Fibroblast of lung (primary cell): ENCODE measurements around the gene CCDC158. TPM values are rescaled to one million over a fixed set of nuclear protein-coding genes. Genes with fewer than 3 reads are reported as not detected.

Experiments
- DNase-seq, 2 donors: peaks; one replicate each; pipeline versions ENCODE4 v3.0.0 to v3.0.0-alpha.2; 2010; ENCODE audit warnings: low read depth in 2 of 2
- H2AFZ ChIP-seq: 2 replicates; pipeline ENCODE4 v1.5.1; 2012; ENCODE audit warnings: low read length, control low read depth, inconsistent platforms
- H3K27ac ChIP-seq: 2 replicates; pipeline ENCODE4 v1.5.1; 2011; ENCODE audit warnings: low read length, control low read depth; ENCODE audit not compliant: insufficient read depth
- H3K27me3 ChIP-seq: 2 replicates; pipeline ENCODE4 v1.5.1; 2011; ENCODE audit warnings: mild to moderate bottlenecking, low read length; ENCODE audit not compliant: control insufficient read depth, insufficient read depth
- H3K36me3 ChIP-seq: 2 replicates; pipeline ENCODE4 v1.5.1; 2011; ENCODE audit warnings: low read length; ENCODE audit not compliant: control insufficient read depth, insufficient read depth
- H3K4me1 ChIP-seq: 2 replicates; pipeline ENCODE4 v1.5.1; 2011; ENCODE audit warnings: low read length; ENCODE audit not compliant: control insufficient read depth, insufficient read depth; ENCODE audit errors: extremely low read depth
- H3K4me2 ChIP-seq: 2 replicates; pipeline ENCODE4 v1.5.1; 2011; ENCODE audit warnings: low read length, control low read depth; ENCODE audit not compliant: insufficient read depth; ENCODE audit errors: extremely low read depth
- H3K4me3 ChIP-seq, 4 experiments: fragments of 200-600 bp in 1 of 4; sonication (generic) in 1 of 4; replicated peaks in 1 of 4; 2 replicates each; pipeline ENCODE4 v1.5.1; 2011 to 2016; ENCODE audit warnings: low read length in 4 of 4, low read depth in 3 of 4, mild to moderate bottlenecking in 3 of 4, control low read depth in 2 of 4, inconsistent platforms in 1 of 4, mixed read lengths in 1 of 4; ENCODE audit not compliant: insufficient read depth in 1 of 4; ENCODE audit errors: control extremely low read depth in 1 of 4
- H3K79me2 ChIP-seq: 2 replicates; pipeline ENCODE4 v1.5.1; 2012; ENCODE audit warnings: mild to moderate bottlenecking, low read length, inconsistent platforms; ENCODE audit not compliant: control insufficient read depth, insufficient read depth
- H3K9ac ChIP-seq: 2 replicates; pipeline ENCODE4 v1.5.1; 2011; ENCODE audit warnings: mild to moderate bottlenecking, low read length, control low read depth; ENCODE audit not compliant: insufficient read depth
- H3K9me3 ChIP-seq: 2 replicates; pipeline ENCODE4 v1.5.1; 2012; ENCODE audit warnings: low read depth, low read length; ENCODE audit not compliant: control insufficient read depth, insufficient read depth
- H4K20me1 ChIP-seq: 2 replicates; pipeline ENCODE4 v1.5.1; 2011; ENCODE audit warnings: low read length; ENCODE audit not compliant: control insufficient read depth, insufficient read depth; ENCODE audit errors: extremely low read depth
- CTCF ChIP-seq, 2 donors: IDR thresholded peaks in 1 of 2; conservative IDR thresholded peaks in 1 of 2; 1 replicate in 1 of 2; 2 replicates in 1 of 2; pipeline ENCODE4 v1.5.1; 2011 to 2012; ENCODE audit warnings: low read length in 2 of 2, control low read depth in 1 of 2, inconsistent platforms in 1 of 2, low read depth in 1 of 2, mild to moderate bottlenecking in 1 of 2
- EZH2 ChIP-seq: IDR thresholded peaks from 2 replicates; pipeline ENCODE4 v1.5.1; 2012; ENCODE audit warnings: low read length, control low read depth, mild to moderate bottlenecking; ENCODE audit errors: missing control alignments
- polyA plus RNA-seq, 2 donors: library from polyadenylated mRNA; depleted of rRNA in 1 of 2; stranded (reverse) in 1 of 2; unstranded in 1 of 2; fragments of >200 nt; gene quantifications; 2 replicates each; pipeline ENCODE4 v1.2.1, GENCODE V29; 2011 to 2012; ENCODE audit warnings: missing spikeins in 1 of 2
- total RNA-seq: library from RNA; depleted of rRNA; stranded (reverse); fragments of >200 nt; gene quantifications from 2 replicates; pipeline ENCODE4 v1.2.1, GENCODE V29; 2014

CCDC158 gene
- total and polyA plus RNA-seq, 2 donors (not counting 1 experiment from before 2014, with no cell fraction given): 0.15 to 1.5 TPM

GRCh38 chr4:76439491-76439890, 18.6 kb upstream of the CCDC158 start:
- H3K36me3 ChIP-seq: no peaks in the 10 kb centered on the region
- no peak overlapping the region for H3K4me2 ChIP-seq
- no peaks in the 10 kb centered on the region for H3K79me2 ChIP-seq
- no peaks in the 10 kb centered on the region for H4K20me1 ChIP-seq
- peaks cover 2% of the 10 kb centered on the region for H3K4me1 ChIP-seq
- DNase-seq: no peak
- no peak overlapping the region for H3K9ac ChIP-seq
- H3K4me3 ChIP-seq: no peak overlapping the region
- no peaks in the 10 kb centered on the region for H3K9me3 ChIP-seq
- TF ChIP-seq CTCF (conservative IDR thresholded peaks at IDR 0.05 in 1 of 2, IDR thresholded peaks at IDR 0.05 in 1 of 2; ENCODE audit: low read depth in 1 of 2, low read length in 2 of 2) (no peak), EZH2 (no peak)
- no peak overlapping the region for H3K27ac ChIP-seq
- H3K27me3 ChIP-seq: no peaks in the 10 kb centered on the region
- H2AFZ ChIP-seq: no peak overlapping the region

GRCh38 chr4:76435528-76436319, 14.8 kb upstream of the CCDC158 start:
- Histone ChIP-seq H3K9ac (no peak overlapping the region), H2AFZ (peak overlapping the region; percentile 74), H3K4me2 (peak overlapping the region; percentile 87), H3K9me3 (no peaks in the 10 kb centered on the region), H3K36me3 (no peaks in the 10 kb centered on the region), H3K4me3 (peak overlapping the region; percentile 36 to 51 (median 49)), H3K27ac (no peak overlapping the region), H4K20me1 (no peaks in the 10 kb centered on the region), H3K79me2 (no peaks in the 10 kb centered on the region), H3K4me1 (peaks cover 2% of the 10 kb centered on the region), H3K27me3 (no peaks in the 10 kb centered on the region)
- TF ChIP-seq CTCF (conservative IDR thresholded peaks at IDR 0.05 in 1 of 2, IDR thresholded peaks at IDR 0.05 in 1 of 2; ENCODE audit: low read depth in 1 of 2, low read length in 2 of 2) (peak in 1 of 2 donors; percentile 18), EZH2 (no peak)
- peak in 1 of 2 donors; percentile 35 for DNase-seq

GRCh38 chr4:76434901-76435527, 14.1 kb upstream of the CCDC158 start, which contains the start of gene SHROOM3:
Gene SHROOM3 (plus strand): TSS chr4:76435229. CDS start chr4:76436053, 824 bp downstream.
- no peaks in the 10 kb centered on the region for H3K36me3 ChIP-seq
- H3K79me2 ChIP-seq: no peaks in the 10 kb centered on the region
- no peaks in the 10 kb centered on the region for H3K27me3 ChIP-seq
- no peak for TF ChIP-seq EZH2
- TF ChIP-seq CTCF (conservative IDR thresholded peaks at IDR 0.05 in 1 of 2, IDR thresholded peaks at IDR 0.05 in 1 of 2; ENCODE audit: low read depth in 1 of 2, low read length in 2 of 2): no peak
- H3K9me3 ChIP-seq: no peaks in the 10 kb centered on the region
- no peak within 1 kb of the TSS for H3K9ac ChIP-seq
- H3K27ac ChIP-seq: no peak within 1 kb of the TSS
- peak within 1 kb of the TSS; percentile 87 for H3K4me2 ChIP-seq
- peak within 1 kb of the TSS; percentile 36 to 51 (median 49) for H3K4me3 ChIP-seq
- DNase-seq: peak in 1 of 2 donors; percentile 55
- peak within 1 kb of the TSS; percentile 74 for H2AFZ ChIP-seq
- H4K20me1 ChIP-seq: no peaks in the 10 kb centered on the region
- peaks cover 2% of the 10 kb centered on the region for H3K4me1 ChIP-seq
